ENCODE measurements around the gene KRTAP5-1.

KRTAP5-1 gene

GRCh38 chr11:1570896-1571759, 14.0 kb downstream of the KRTAP5-1 start:
- no peak for DNase-seq

GRCh38 chr11:1570531-1570895, 14.6 kb downstream of the KRTAP5-1 start:
- no peak for DNase-seq

GRCh38 chr11:1570001-1570453, 15.1 kb downstream of the KRTAP5-1 start:
- no peak for DNase-seq

GRCh38 chr11:1569251-1569780, 15.8 kb downstream of the KRTAP5-1 start:
- DNase-seq = no peak

GRCh38 chr11:1568441-1568911, 16.6 kb downstream of the KRTAP5-1 start:
- peak; percentile 50 for DNase-seq

GRCh38 chr11:1567721-1568100, 17.4 kb downstream of the KRTAP5-1 start:
- no peak for DNase-seq

- DNase-seq = no peak
Observed at GRCh38 chr11:1567052-1567720, 17.9 kb downstream of the KRTAP5-1 start.

- no peak for DNase-seq
Observed at GRCh38 chr11:1566381-1567051, 18.6 kb downstream of the KRTAP5-1 start.

GRCh38 chr11:1565904-1566247, 19.2 kb downstream of the KRTAP5-1 start:
- no peak for DNase-seq

- DNase-seq = no peak
Observed at GRCh38 chr11:1565173-1565903, 19.7 kb downstream of the KRTAP5-1 start.

GRCh38 chr11:1564535-1565172, 20.4 kb downstream of the KRTAP5-1 start:
- DNase-seq = no peak

GRCh38 chr11:1563697-1564534, 21.2 kb downstream of the KRTAP5-1 start:
- no peak for DNase-seq

GRCh38 chr11:1563149-1563638, 21.9 kb downstream of the KRTAP5-1 start:
- DNase-seq = no peak

GRCh38 chr11:1562469-1563148, 22.5 kb downstream of the KRTAP5-1 start:
- DNase-seq = no peak

GRCh38 chr11:1561955-1562354, 23.1 kb downstream of the KRTAP5-1 start:
- DNase-seq = no peak

- DNase-seq = no peak
Observed at GRCh38 chr11:1561266-1561665, 23.8 kb downstream of the KRTAP5-1 start.

- no peak for DNase-seq
Observed at GRCh38 chr11:1560649-1561251, 24.3 kb downstream of the KRTAP5-1 start.

- no peak for DNase-seq
Observed at GRCh38 chr11:1560002-1560648, 25.0 kb downstream of the KRTAP5-1 start.

All from NCI-H1092 (cell line).